GM21390 (cell line): ENCODE measurements around the gene TBXT.
"Not testable (repeated sequence)": the region's sequence is repeated elsewhere in the genome, so short reads cannot be mapped to it uniquely, and the experiment has no call there.

Source experiments
- ATAC-seq: cut with Tn5 transposase; IDR thresholded peaks from one replicate; pipeline ENCODE4 v1.9.1; 2021; ENCODE audit not compliant: unreplicated experiment

The TBXT gene

GRCh38 chr6:166172546-166172945, 4.9 kb upstream of the TBXT start:
- ATAC-seq, result no peak

- no peak for ATAC-seq
Measured at GRCh38 chr6:166169549-166170421, 2.1 kb upstream of the TBXT start.

DNA sequence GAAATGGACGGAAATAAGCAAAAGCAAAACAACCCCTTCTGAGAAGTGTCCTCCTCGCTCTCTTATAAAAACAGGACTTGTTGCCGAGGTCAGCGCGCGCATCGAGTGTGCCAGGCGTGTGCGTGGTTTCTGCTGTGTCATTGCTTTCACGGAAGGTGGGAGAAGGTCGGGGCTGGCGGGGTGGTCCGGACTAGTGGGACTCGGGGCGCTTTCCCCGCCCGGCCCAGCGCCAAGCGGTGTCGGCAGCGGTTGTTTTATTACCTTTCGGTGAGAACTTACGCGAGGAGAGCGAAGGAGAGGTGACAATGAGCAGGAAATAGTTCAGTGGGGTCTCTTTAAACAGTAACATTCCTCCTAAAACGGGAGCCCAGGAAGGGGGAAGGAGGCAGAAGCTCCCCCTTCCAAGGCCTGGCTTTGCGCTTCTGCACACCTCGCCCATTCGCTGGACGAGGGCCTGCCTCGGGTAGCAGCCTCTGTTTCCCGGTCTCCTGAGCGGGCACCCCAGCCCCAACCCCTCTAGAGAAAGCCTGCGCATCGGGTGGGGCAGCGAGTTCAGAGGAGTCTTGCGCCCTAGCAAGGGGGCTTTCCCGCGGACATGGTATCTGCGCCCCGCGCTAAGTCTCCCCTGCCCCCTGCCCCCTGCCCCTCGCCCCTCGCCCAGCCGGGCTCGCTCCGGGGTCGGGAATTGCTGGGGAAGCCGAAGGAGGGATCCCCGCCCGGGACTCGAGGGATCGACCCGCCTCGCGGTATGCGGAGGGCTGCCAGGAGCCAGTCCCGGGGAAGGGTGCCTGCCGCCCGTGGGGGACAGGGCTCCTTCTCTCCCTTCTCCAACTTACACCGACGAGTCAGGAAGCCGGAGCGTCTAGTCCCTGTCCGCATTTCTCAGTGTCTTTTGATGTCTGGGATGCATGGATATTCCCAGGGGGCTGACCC, 1.2 kb upstream of the TBXT start:
- no peak for ATAC-seq

GRCh38 chr6:166167258-166167731, 356 bp downstream of the TBXT start:
- ATAC-seq, result no peak

GRCh38 chr6:166166314-166167257, 1.1 kb downstream of the TBXT start:
- no peak for ATAC-seq

- no peak for ATAC-seq
Measured at GRCh38 chr6:166165558-166166313, 1.9 kb downstream of the TBXT start.

DNA sequence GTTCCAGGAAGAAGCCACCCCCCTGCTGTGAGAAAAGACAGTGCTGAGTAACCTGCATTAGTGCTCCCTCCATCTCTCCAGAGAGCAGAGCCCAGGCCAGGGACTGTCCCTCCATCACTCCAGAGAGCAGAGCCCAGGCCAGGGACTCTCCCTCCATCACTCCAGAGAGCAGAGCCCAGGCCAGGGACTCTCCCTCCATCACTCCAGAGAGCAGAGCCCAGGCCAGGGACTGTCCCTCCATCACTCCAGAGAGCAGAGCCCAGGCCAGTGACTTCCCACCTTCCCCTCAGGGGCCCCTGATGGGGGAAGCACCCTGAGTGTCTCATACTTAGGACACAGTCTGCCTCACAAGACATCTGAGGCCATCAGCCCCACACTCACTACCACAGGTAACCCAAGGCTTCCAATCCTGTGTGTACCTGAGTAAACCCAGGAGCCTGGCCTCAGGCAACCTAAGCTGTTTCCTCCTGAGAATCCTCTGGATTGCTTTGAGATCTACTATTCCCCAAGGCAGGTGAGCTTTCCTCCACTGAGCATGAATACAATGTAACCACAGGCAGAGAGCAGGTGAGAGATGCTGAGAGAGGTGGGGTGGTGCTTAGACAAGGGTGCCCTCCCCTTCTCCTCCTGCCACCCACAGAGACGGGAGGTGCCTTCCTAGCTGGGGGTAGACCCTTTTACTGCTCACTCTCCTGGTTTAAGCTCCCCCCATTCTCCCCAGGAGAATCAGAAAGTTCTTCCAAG, 4.9 kb downstream of the TBXT start:
- peak; percentile 74 for ATAC-seq

DNA sequence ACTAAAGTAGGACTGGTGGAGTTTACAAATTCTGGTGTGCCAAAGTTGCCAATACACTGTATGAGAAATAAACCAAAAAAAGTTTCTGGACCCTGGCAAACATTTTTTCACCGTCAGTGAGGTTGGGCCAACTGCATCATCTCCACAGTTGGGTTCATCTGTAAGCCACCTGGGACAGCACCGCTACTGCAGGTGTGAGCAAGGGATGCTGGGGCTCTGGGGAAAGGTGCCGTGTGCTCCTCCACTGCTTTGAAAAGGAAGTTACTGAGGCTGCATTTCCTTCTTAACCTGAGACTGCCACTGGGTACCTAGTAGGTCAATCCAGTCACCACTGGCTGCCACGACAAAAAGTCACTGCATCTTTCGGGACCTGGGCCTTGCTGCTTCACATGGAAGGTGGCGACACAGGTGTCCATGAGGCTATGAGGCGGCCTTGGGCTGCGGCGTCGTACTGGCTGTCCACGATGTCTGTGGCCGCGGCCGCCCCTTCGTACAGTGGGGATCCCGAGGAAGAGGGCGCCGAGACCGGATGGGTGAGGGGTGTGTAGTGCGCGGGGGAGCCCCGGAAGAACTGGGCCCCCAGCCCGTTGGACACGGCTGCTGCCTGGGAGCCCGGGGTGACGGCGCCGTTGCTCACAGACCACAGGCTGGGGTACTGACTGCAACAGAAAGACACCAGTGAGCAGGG, 9.6 kb downstream of the TBXT start:
- ATAC-seq, result no peak

GRCh38 chr6:166156942-166157341, 10.7 kb downstream of the TBXT start:
- no peak for ATAC-seq

GRCh38 chr6:166153966-166154365, 13.7 kb downstream of the TBXT start:
- no peak for ATAC-seq

DNA sequence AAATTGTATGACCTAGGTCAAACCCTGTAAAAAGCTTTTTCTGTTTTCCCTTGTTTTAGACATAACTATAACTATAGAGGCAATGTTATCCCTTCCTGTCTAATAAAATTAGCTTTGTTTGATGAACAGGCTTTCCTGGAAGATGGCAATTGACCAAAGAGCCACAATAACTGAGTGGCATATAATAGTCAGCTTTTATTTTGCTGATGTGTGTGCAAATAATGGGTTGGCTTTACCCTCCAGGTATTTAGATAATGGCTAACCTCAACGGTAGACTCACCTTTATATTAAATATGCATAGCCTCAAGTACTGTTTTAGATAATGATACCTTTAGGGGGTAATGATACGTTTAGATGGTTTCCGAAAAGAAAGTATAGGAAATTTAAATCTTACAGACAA, 15.0 kb downstream of the TBXT start:
- no peak for ATAC-seq

- no peak for ATAC-seq
Measured at GRCh38 chr6:166151798-166152197, 15.9 kb downstream of the TBXT start.

DNA sequence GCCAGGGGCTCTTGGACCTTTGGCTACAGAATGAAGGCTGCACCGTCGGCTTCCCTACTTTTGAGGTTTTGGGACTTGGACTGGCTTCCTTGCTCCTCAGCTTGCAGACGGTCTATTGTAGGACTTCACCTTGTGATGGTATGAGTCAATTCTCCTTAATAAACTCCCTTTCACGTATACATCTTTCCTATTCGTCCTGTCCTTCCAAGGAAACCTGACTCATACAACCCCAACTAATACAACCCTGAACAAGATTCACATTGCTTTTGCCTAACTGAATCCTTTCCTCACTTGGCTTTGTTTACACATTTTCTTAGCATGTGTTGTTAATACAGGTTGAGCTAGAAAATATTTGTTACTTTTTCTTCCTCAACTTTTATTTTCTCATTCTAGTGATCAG, 21.9 kb downstream of the TBXT start:
- no peak for ATAC-seq

- ATAC-seq, result no peak
Measured at GRCh38 chr6:166143011-166143410, 24.6 kb downstream of the TBXT start.

GRCh38 chr6:166127624-166128472, 39.8 kb downstream of the TBXT start:
- ATAC-seq, result no peak

DNA sequence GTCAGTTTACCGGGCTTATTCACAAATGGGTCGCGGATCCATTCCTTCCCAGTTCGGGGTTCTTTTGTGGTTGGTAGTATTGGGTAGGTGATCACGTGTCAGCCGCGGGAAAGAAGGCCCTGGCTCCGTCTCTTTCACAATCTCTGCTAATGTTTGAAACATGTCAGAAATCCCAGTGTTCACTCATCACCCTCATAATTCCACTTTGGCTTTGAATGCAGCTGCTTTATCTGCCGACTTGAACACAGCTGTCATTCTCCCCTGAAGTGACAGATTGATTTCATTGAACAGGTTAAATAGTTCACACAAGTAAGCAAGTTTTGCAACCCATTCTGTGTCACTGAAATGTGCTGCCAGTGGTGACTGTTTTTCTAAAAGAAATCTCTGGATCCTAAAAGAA, 44.5 kb downstream of the TBXT start:
- ATAC-seq, result not testable (repeated sequence)

DNA sequence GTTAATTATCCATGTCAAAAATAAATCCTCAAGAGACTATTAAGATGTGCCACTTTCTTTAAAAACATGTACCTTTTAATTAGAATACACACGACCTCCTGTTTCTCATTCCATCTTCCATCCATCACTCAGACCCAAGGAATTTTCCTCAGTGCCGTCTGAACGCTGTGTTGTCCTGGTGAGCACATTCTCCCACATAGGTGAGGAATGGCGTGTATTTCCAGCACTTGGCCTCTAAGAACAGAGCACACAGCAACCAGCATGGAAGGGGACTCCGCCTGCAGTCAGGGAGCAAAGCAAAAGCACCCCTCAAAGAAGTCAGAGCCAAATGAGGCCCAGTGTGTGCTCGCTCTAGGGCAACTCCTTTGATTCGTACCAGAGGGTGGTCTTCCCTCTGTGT, 45.9 kb downstream of the TBXT start:
- no peak for ATAC-seq
